ENCODE measurements around the gene NKX6-2. TPM values are rescaled to one million over a fixed set of nuclear protein-coding genes. Genes with fewer than 3 reads are reported as not detected.

NKX6-2 gene
- polyA plus RNA-seq, 1 donor (not counting 4 experiments of a cell fraction or from before 2014, with no cell fraction given): not detected

DNA sequence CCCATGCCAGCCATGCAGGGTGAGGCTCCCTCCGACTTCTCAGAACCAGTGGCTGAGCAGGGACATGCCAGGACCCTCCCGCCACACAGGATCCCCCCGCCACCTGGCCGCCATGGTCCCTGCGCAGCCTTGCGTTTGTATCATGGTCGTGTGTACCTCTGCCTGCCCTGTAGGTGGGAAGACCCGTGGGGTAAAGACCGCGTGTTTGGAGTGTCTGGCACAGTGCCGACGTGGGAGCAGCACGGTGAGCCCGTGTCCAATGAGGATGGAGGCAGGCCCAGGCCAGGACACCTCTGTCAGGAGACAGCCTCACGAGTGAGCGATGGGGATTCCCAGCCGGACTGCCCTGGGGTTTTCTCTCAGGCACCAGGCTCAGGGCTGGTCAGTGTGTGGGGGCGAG is 31.9 kb downstream of the NKX6-2 start:
- DNase-seq (ENCODE audit: low read depth, low spot score) (no peak), FAIRE-seq (no peak)
- H3K27me3 ChIP-seq (ENCODE audit: control insufficient read depth, extremely low read depth, insufficient read depth, low read length): no peaks in the 10 kb centered on the region
- no peaks in the 10 kb centered on the region for H4K20me1 ChIP-seq (ENCODE audit: control insufficient read depth, extremely low read depth, insufficient read depth, low read length)
- no peak overlapping the region for H3K9ac ChIP-seq (ENCODE audit: control insufficient read depth, extremely low read depth, insufficient read depth, low read length)
- H3K36me3 ChIP-seq (ENCODE audit: control insufficient read depth in 2 of 2, extremely low read depth in 1 of 2, insufficient read depth in 2 of 2, low read length in 2 of 2): peaks cover 0 to 6% of the 10 kb centered on the region in 2 experiments
- H3K79me2 ChIP-seq (ENCODE audit: control insufficient read depth, insufficient read depth, low read length): no peaks in the 10 kb centered on the region
- peaks cover 4% of the 10 kb centered on the region for H3K9me3 ChIP-seq (ENCODE audit: control insufficient read depth, low read depth, low read length)
- no peak for TF ChIP-seq EZH2 (IDR thresholded peaks at IDR 0.05; ENCODE audit: low read length)
- no peak for TF ChIP-seq CTCF (optimal IDR thresholded peaks at IDR 0.05 in 1 of 3, IDR thresholded peaks at IDR 0.05 in 1 of 3, conservative IDR thresholded peaks at IDR 0.05 in 1 of 3; ENCODE audit: extremely low read depth in 1 of 3, insufficient read depth in 2 of 3, low read length in 3 of 3)
- no peaks in the 10 kb centered on the region for H3K4me1 ChIP-seq (ENCODE audit: control insufficient read depth, extremely low read depth, insufficient read depth, low read length)
- dilution Hi-C loops (cut with MboI; ENCODE audit: extremely low pct_ligation_motif_present, low sequenced_read_pairs): no loop called here
- no peak overlapping the region for H2AFZ ChIP-seq (ENCODE audit: control insufficient read depth, low read length)
- H3K9me1 ChIP-seq (ENCODE audit: control insufficient read depth, extremely low read depth, insufficient read depth, low read length): no peaks in the 10 kb centered on the region
- H3K4me3 ChIP-seq (ENCODE audit: control insufficient read depth in 2 of 3, extremely low read depth in 1 of 3, insufficient read depth in 2 of 3, low read depth in 1 of 3, low read length in 3 of 3): no peak overlapping the region
- H3K27ac ChIP-seq (ENCODE audit: control insufficient read depth, insufficient read depth, low read length): no peak overlapping the region
- no peak overlapping the region for H3K4me2 ChIP-seq (ENCODE audit: control insufficient read depth, extremely low read depth, insufficient read depth, low read depth, low read length)

DNA sequence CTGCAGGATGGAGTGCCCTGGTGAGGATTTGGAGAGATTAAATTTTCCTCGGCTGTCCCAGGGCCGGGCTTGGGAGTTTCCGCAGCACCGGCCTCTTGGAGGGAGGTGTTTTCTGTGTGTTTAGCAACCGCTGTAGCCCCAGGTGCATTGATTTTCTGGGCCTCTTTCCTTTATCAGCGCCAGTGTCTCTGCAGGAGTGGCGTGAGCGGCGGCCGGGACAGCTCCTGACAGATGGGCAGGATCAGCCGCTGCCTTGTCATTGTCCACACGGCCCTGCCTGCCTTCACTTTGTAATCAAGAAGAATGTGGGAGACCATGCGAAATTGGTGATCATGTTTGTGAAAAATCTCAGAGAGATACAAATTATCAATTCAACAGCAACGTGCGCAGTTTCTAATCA is 32.4 kb downstream of the NKX6-2 start:
- DNase-seq (ENCODE audit: low read depth, low spot score) (no peak), FAIRE-seq (no peak)
- Histone ChIP-seq H3K4me1 (ENCODE audit: control insufficient read depth, extremely low read depth, insufficient read depth, low read length) (no peaks in the 10 kb centered on the region), H3K4me3 (ENCODE audit: control insufficient read depth in 2 of 3, extremely low read depth in 1 of 3, insufficient read depth in 2 of 3, low read depth in 1 of 3, low read length in 3 of 3) (no peak overlapping the region), H3K4me2 (ENCODE audit: control insufficient read depth, extremely low read depth, insufficient read depth, low read depth, low read length) (no peak overlapping the region), H3K27ac (ENCODE audit: control insufficient read depth, insufficient read depth, low read length) (no peak overlapping the region), H3K9ac (ENCODE audit: control insufficient read depth, extremely low read depth, insufficient read depth, low read length) (no peak overlapping the region), H2AFZ (ENCODE audit: control insufficient read depth, low read length) (no peak overlapping the region), H3K36me3 (ENCODE audit: control insufficient read depth in 2 of 2, extremely low read depth in 1 of 2, insufficient read depth in 2 of 2, low read length in 2 of 2) (peaks cover 0 to 6% of the 10 kb centered on the region in 2 experiments), H3K9me1 (ENCODE audit: control insufficient read depth, extremely low read depth, insufficient read depth, low read length) (no peaks in the 10 kb centered on the region), H3K79me2 (ENCODE audit: control insufficient read depth, insufficient read depth, low read length) (no peaks in the 10 kb centered on the region), H3K9me3 (ENCODE audit: control insufficient read depth, low read depth, low read length) (peaks cover 4% of the 10 kb centered on the region), H4K20me1 (ENCODE audit: control insufficient read depth, extremely low read depth, insufficient read depth, low read length) (no peaks in the 10 kb centered on the region), H3K27me3 (ENCODE audit: control insufficient read depth, extremely low read depth, insufficient read depth, low read length) (no peaks in the 10 kb centered on the region)
- dilution Hi-C loops (cut with MboI; ENCODE audit: extremely low pct_ligation_motif_present, low sequenced_read_pairs): no loop called here
- no peak for TF ChIP-seq EZH2 (IDR thresholded peaks at IDR 0.05; ENCODE audit: low read length)
- TF ChIP-seq CTCF (optimal IDR thresholded peaks at IDR 0.05 in 1 of 3, IDR thresholded peaks at IDR 0.05 in 1 of 3, conservative IDR thresholded peaks at IDR 0.05 in 1 of 3; ENCODE audit: extremely low read depth in 1 of 3, insufficient read depth in 2 of 3, low read length in 3 of 3): no peak
